HG02981 (cell line): Measurements from ENCODE around the gene ALDH1A1.
"Not testable (repeated sequence)": the region's sequence is repeated elsewhere in the genome, so short reads cannot be mapped to it uniquely, and the experiment has no call there.

Experiments used
- ATAC-seq: cut with Tn5 transposase; IDR thresholded peaks from one replicate; pipeline ENCODE4 v1.9.1; 2021; ENCODE audit warnings: mild to moderate bottlenecking, moderate library complexity; ENCODE audit not compliant: unreplicated experiment

Gene ALDH1A1

GRCh38 chr9:72946318-72946717 lies 6.5 kb downstream of the ALDH1A1 start:
- ATAC-seq = no peak

GRCh38 chr9:72945391-72945790 lies 7.5 kb downstream of the ALDH1A1 start:
- ATAC-seq = no peak

- no peak for ATAC-seq
Measured at GRCh38 chr9:72943844-72944462, 8.9 kb downstream of the ALDH1A1 start.

- ATAC-seq = no peak
Measured at GRCh38 chr9:72942451-72942850, 10.4 kb downstream of the ALDH1A1 start.

GRCh38 chr9:72939581-72939980 lies 13.3 kb downstream of the ALDH1A1 start:
- not testable (repeated sequence) for ATAC-seq

- ATAC-seq = no peak
Measured at GRCh38 chr9:72937545-72937944, 15.3 kb downstream of the ALDH1A1 start.

- ATAC-seq = no peak
Measured at GRCh38 chr9:72936679-72937078, 16.2 kb downstream of the ALDH1A1 start.

- no peak for ATAC-seq
Measured at GRCh38 chr9:72936266-72936665, 16.6 kb downstream of the ALDH1A1 start.

- no peak for ATAC-seq
Measured at GRCh38 chr9:72935595-72935994, 17.3 kb downstream of the ALDH1A1 start.

- no peak for ATAC-seq
Measured at GRCh38 chr9:72933730-72934665, 18.9 kb downstream of the ALDH1A1 start.

GRCh38 chr9:72932619-72933018 lies 20.2 kb downstream of the ALDH1A1 start:
- no peak for ATAC-seq

GRCh38 chr9:72931897-72932296 lies 21.0 kb downstream of the ALDH1A1 start:
- ATAC-seq = no peak

- no peak for ATAC-seq
Measured at GRCh38 chr9:72931437-72931836, 21.4 kb downstream of the ALDH1A1 start.

GRCh38 chr9:72930828-72931227 lies 22.0 kb downstream of the ALDH1A1 start:
- no peak for ATAC-seq

- no peak for ATAC-seq
Measured at GRCh38 chr9:72929542-72929941, 23.3 kb downstream of the ALDH1A1 start.

GRCh38 chr9:72928042-72928507 lies 24.8 kb downstream of the ALDH1A1 start:
- no peak for ATAC-seq

- ATAC-seq = no peak
Measured at GRCh38 chr9:72926506-72926905, 26.3 kb downstream of the ALDH1A1 start.

- ATAC-seq = no peak
Measured at GRCh38 chr9:72925891-72926290, 27.0 kb downstream of the ALDH1A1 start.

GRCh38 chr9:72925126-72925789 lies 27.6 kb downstream of the ALDH1A1 start:
- ATAC-seq = no peak

GRCh38 chr9:72924154-72924790 lies 28.6 kb downstream of the ALDH1A1 start:
- ATAC-seq = no peak

GRCh38 chr9:72923077-72923476 lies 29.8 kb downstream of the ALDH1A1 start:
- ATAC-seq = no peak
